Dendritic cell treated with granulocyte-macrophage colony-stimulating factor and Interleukin-4, amounts not matched to agents 40 ng/mL and 50 ng/mL, for 4 days (primary cell): ENCODE measurements around the gene MATN4.

Experiments
- H3K27ac Mint-ChIP-seq: one replicate; pipeline ENCODE4 v1.8.0; 2022; ENCODE audit warnings: mild to moderate bottlenecking, mixed read lengths
- H3K27me3 Mint-ChIP-seq: one replicate; pipeline ENCODE4 v1.8.0; 2022; ENCODE audit warnings: mild to moderate bottlenecking, mixed read lengths
- H3K36me3 Mint-ChIP-seq: one replicate; pipeline ENCODE4 v1.8.0; 2022; ENCODE audit warnings: low read depth, mixed read lengths
- H3K4me1 Mint-ChIP-seq: one replicate; pipeline ENCODE4 v1.8.0; 2022; ENCODE audit warnings: low read depth, mixed read lengths
- H3K4me3 Mint-ChIP-seq: one replicate; pipeline ENCODE4 v1.8.0; 2022; ENCODE audit warnings: mild to moderate bottlenecking, moderate library complexity, mixed read lengths
- H3K9me3 Mint-ChIP-seq: one replicate; pipeline ENCODE4 v1.8.0; 2022; ENCODE audit warnings: mixed read lengths
- intact Hi-C: fragments of 100-400 bp; cut with micrococcal nuclease; formaldehyde crosslinking; loops from one replicate; pipeline ENCODE4 v1.15.0; 2022

MATN4 gene

GRCh38 chr20:45282700-45283550, 25.2 kb downstream of the MATN4 start:
- intact Hi-C loops, result no loop called here
- Mint-ChIP-seq H3K27ac (no peak overlapping the region), H3K27me3 (peaks cover 12% of the 10 kb centered on the region), H3K4me3 (no peak overlapping the region), H3K9me3 (no peaks in the 10 kb centered on the region), H3K4me1 (peaks cover 19% of the 10 kb centered on the region), H3K36me3 (no peaks in the 10 kb centered on the region)

GRCh38 chr20:45279992-45280391, 28.1 kb downstream of the MATN4 start:
- intact Hi-C loops, result no loop called here
- Mint-ChIP-seq H3K4me3 (no peak overlapping the region), H3K27me3 (peaks cover 9% of the 10 kb centered on the region), H3K27ac (no peak overlapping the region), H3K9me3 (no peaks in the 10 kb centered on the region), H3K36me3 (no peaks in the 10 kb centered on the region), H3K4me1 (peaks cover 19% of the 10 kb centered on the region)

- H3K4me1 Mint-ChIP-seq, result peaks cover 4% of the 10 kb centered on the region
- H3K9me3 Mint-ChIP-seq, result no peaks in the 10 kb centered on the region
- peaks cover 13% of the 10 kb centered on the region for H3K27me3 Mint-ChIP-seq
- H3K36me3 Mint-ChIP-seq, result no peaks in the 10 kb centered on the region
- no peak overlapping the region for H3K27ac Mint-ChIP-seq
- no peak overlapping the region for H3K4me3 Mint-ChIP-seq
- intact Hi-C loops, result no loop called here
Observed at GRCh38 chr20:45275338-45275737, 32.8 kb downstream of the MATN4 start.

- no peak overlapping the region for H3K4me3 Mint-ChIP-seq
- intact Hi-C loops, result no loop called here
- no peaks in the 10 kb centered on the region for H3K9me3 Mint-ChIP-seq
- H3K4me1 Mint-ChIP-seq, result no peaks in the 10 kb centered on the region
- peaks cover 14% of the 10 kb centered on the region for H3K27me3 Mint-ChIP-seq
- no peak overlapping the region for H3K27ac Mint-ChIP-seq
- no peaks in the 10 kb centered on the region for H3K36me3 Mint-ChIP-seq
Observed at GRCh38 chr20:45269754-45270270, 38.3 kb downstream of the MATN4 start.

- H3K4me1 Mint-ChIP-seq, result no peaks in the 10 kb centered on the region
- H3K36me3 Mint-ChIP-seq, result no peaks in the 10 kb centered on the region
- peaks cover 14% of the 10 kb centered on the region for H3K27me3 Mint-ChIP-seq
- H3K4me3 Mint-ChIP-seq, result no peak overlapping the region
- intact Hi-C loops, result no loop called here
- H3K27ac Mint-ChIP-seq, result no peak overlapping the region
- no peaks in the 10 kb centered on the region for H3K9me3 Mint-ChIP-seq
Observed at GRCh38 chr20:45269056-45269455, 39.0 kb downstream of the MATN4 start.

GRCh38 chr20:45268531-45268930, 39.6 kb downstream of the MATN4 start:
- H3K9me3 Mint-ChIP-seq, result no peaks in the 10 kb centered on the region
- H3K27me3 Mint-ChIP-seq, result peaks cover 15% of the 10 kb centered on the region
- H3K36me3 Mint-ChIP-seq, result no peaks in the 10 kb centered on the region
- no peak overlapping the region for H3K4me3 Mint-ChIP-seq
- H3K27ac Mint-ChIP-seq, result no peak overlapping the region
- intact Hi-C loops, result no loop called here
- H3K4me1 Mint-ChIP-seq, result no peaks in the 10 kb centered on the region

- Mint-ChIP-seq H3K9me3 (no peaks in the 10 kb centered on the region), H3K4me3 (no peak overlapping the region), H3K36me3 (no peaks in the 10 kb centered on the region), H3K27me3 (peaks cover 15% of the 10 kb centered on the region), H3K27ac (no peak overlapping the region), H3K4me1 (no peaks in the 10 kb centered on the region)
- intact Hi-C loops, result no loop called here
Observed at GRCh38 chr20:45266977-45267376, 41.1 kb downstream of the MATN4 start.

GRCh38 chr20:45263556-45264266, 44.4 kb downstream of the MATN4 start:
- no peaks in the 10 kb centered on the region for H3K4me1 Mint-ChIP-seq
- no peaks in the 10 kb centered on the region for H3K36me3 Mint-ChIP-seq
- H3K4me3 Mint-ChIP-seq, result no peak overlapping the region
- intact Hi-C loops, result no loop called here
- H3K27me3 Mint-ChIP-seq, result peaks cover 6% of the 10 kb centered on the region
- no peaks in the 10 kb centered on the region for H3K9me3 Mint-ChIP-seq
- H3K27ac Mint-ChIP-seq, result no peak overlapping the region

GRCh38 chr20:45258664-45259063, 49.4 kb downstream of the MATN4 start:
- Mint-ChIP-seq H3K36me3 (no peaks in the 10 kb centered on the region), H3K27ac (no peak overlapping the region), H3K27me3 (peaks cover 2% of the 10 kb centered on the region), H3K4me1 (peaks cover 24% of the 10 kb centered on the region), H3K9me3 (no peaks in the 10 kb centered on the region), H3K4me3 (no peak overlapping the region)
- intact Hi-C loops, result no loop called here

- no peak overlapping the region for H3K27ac Mint-ChIP-seq
- intact Hi-C loops, result no loop called here
- peaks cover 2% of the 10 kb centered on the region for H3K27me3 Mint-ChIP-seq
- H3K4me3 Mint-ChIP-seq, result no peak overlapping the region
- H3K9me3 Mint-ChIP-seq, result no peaks in the 10 kb centered on the region
- H3K4me1 Mint-ChIP-seq, result peaks cover 28% of the 10 kb centered on the region
- H3K36me3 Mint-ChIP-seq, result no peaks in the 10 kb centered on the region
Observed at GRCh38 chr20:45258259-45258658, 49.8 kb downstream of the MATN4 start.

- Mint-ChIP-seq H3K36me3 (no peaks in the 10 kb centered on the region), H3K4me1 (peaks cover 31% of the 10 kb centered on the region), H3K27me3 (peaks cover 2% of the 10 kb centered on the region), H3K27ac (no peak overlapping the region), H3K4me3 (no peak overlapping the region), H3K9me3 (no peaks in the 10 kb centered on the region)
- intact Hi-C loops, result no loop called here
Observed at GRCh38 chr20:45257711-45258110, 50.4 kb downstream of the MATN4 start.

GRCh38 chr20:45257161-45257560, 50.9 kb downstream of the MATN4 start:
- no peaks in the 10 kb centered on the region for H3K36me3 Mint-ChIP-seq
- H3K9me3 Mint-ChIP-seq, result no peaks in the 10 kb centered on the region
- H3K4me1 Mint-ChIP-seq, result peaks cover 33% of the 10 kb centered on the region
- intact Hi-C loops, result no loop called here
- H3K27me3 Mint-ChIP-seq, result no peaks in the 10 kb centered on the region
- no peak overlapping the region for H3K27ac Mint-ChIP-seq
- no peak overlapping the region for H3K4me3 Mint-ChIP-seq

- H3K9me3 Mint-ChIP-seq, result no peaks in the 10 kb centered on the region
- H3K27ac Mint-ChIP-seq, result no peak within 1 kb of the TSS
- H3K27me3 Mint-ChIP-seq, result no peaks in the 10 kb centered on the region
- H3K4me1 Mint-ChIP-seq, result peaks cover 36% of the 10 kb centered on the region
- intact Hi-C loops, result no loop called here
- H3K4me3 Mint-ChIP-seq, result no peak within 1 kb of the TSS
- no peaks in the 10 kb centered on the region for H3K36me3 Mint-ChIP-seq
Observed at GRCh38 chr20:45254383-45255262, 53.5 kb downstream of the MATN4 start, which contains the start of gene SLPI. SLPI (minus strand) TSS chr20:45254564; CDS start chr20:45254543, 21 bp downstream.
